Neural progenitor cell (in vitro differentiated cells): ENCODE results near the gene MITF.

Experiments used
- EZH2 ChIP-seq: fragments of 200-600 bp; sonication (generic); IDR thresholded peaks from 2 replicates; pipeline ENCODE4 v1.6.1; 2017; ENCODE audit warnings: antibody characterized with exemption, mild to moderate bottlenecking, moderate library complexity
- TF ChIP-seq, protein P1 (sequence below): fragments of 200-600 bp; sonication (generic); IDR thresholded peaks from 2 replicates; pipeline ENCODE4 v1.5.1; 2017; ENCODE audit warnings: antibody characterized with exemption, mild to moderate bottlenecking

DNA sequence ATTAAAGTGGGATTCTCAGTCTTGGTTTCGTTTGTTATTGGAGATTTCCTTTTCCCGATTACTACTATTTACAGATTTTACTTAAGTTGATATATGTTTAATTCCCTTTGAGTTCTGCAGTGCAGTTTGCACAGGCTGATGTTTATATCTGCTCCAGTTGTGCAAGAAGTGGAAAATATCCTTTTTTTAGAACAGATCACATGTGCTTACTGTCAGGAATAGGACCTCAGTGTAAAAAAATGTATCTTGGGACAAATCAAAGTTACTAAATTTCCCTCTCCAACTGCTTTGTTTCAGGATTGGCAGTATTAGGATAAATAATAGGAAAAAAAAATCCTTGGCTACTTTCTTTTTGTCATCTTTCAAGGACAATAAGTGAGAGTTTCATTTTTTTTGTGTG is 6.9 kb downstream of the MITF start:
- TF ChIP-seq EZH2: no peak
- TF ChIP-seq, protein P1, sequence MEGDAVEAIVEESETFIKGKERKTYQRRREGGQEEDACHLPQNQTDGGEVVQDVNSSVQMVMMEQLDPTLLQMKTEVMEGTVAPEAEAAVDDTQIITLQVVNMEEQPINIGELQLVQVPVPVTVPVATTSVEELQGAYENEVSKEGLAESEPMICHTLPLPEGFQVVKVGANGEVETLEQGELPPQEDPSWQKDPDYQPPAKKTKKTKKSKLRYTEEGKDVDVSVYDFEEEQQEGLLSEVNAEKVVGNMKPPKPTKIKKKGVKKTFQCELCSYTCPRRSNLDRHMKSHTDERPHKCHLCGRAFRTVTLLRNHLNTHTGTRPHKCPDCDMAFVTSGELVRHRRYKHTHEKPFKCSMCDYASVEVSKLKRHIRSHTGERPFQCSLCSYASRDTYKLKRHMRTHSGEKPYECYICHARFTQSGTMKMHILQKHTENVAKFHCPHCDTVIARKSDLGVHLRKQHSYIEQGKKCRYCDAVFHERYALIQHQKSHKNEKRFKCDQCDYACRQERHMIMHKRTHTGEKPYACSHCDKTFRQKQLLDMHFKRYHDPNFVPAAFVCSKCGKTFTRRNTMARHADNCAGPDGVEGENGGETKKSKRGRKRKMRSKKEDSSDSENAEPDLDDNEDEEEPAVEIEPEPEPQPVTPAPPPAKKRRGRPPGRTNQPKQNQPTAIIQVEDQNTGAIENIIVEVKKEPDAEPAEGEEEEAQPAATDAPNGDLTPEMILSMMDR: no peak
